Neuronal stem cell (in vitro differentiated cells): ENCODE results near the gene SP100.

Experiments used
- DNase-seq: peaks from one replicate; pipeline ENCODE4 v3.0.0-alpha.2; 2013; ENCODE audit warnings: low spot score
- H2AFZ ChIP-seq: one replicate; pipeline ENCODE4 v1.6.1; 2013; ENCODE audit warnings: mild to moderate bottlenecking, low read length, inconsistent platforms
- H2AK5ac ChIP-seq: 2 replicates; pipeline ENCODE4 v1.6.1; 2013; ENCODE audit warnings: low read depth, mild to moderate bottlenecking, inconsistent platforms, low read length, moderate library complexity, mixed read lengths
- H2BK120ac ChIP-seq: 2 replicates; pipeline ENCODE4 v1.6.1; 2013; ENCODE audit warnings: low read depth, mild to moderate bottlenecking, inconsistent platforms, low read length, moderate library complexity, mixed read lengths
- H2BK12ac ChIP-seq: one replicate; pipeline ENCODE4 v1.6.1; 2013; ENCODE audit warnings: low read length, inconsistent platforms
- H2BK15ac ChIP-seq: 2 replicates; pipeline ENCODE4 v1.6.1; 2013; ENCODE audit warnings: mild to moderate bottlenecking, low read length, inconsistent platforms, mixed read lengths
- H2BK5ac ChIP-seq: one replicate; pipeline ENCODE4 v1.6.1; 2013; ENCODE audit warnings: inconsistent platforms, mild to moderate bottlenecking, low read length, moderate library complexity
- H3K14ac ChIP-seq: one replicate; pipeline ENCODE4 v1.6.1; 2013; ENCODE audit warnings: low read length, inconsistent platforms
- H3K18ac ChIP-seq: 2 replicates; pipeline ENCODE4 v1.6.1; 2013; ENCODE audit warnings: low read length, inconsistent platforms
- H3K23ac ChIP-seq: 2 replicates; pipeline ENCODE4 v1.6.1; 2013; ENCODE audit warnings: low read depth, mild to moderate bottlenecking, mixed read lengths, low read length, inconsistent platforms; ENCODE audit not compliant: poor library complexity
- H3K27ac ChIP-seq: replicated peaks from 3 replicates; pipeline ENCODE4 v1.5.1; 2013; ENCODE audit warnings: low read length, inconsistent platforms
- H3K27me3 ChIP-seq, 3 experiments: 2 replicates each; pipeline ENCODE4 v1.6.1; 2013; ENCODE audit warnings: low read length in 3 of 3, mild to moderate bottlenecking in 2 of 3, inconsistent platforms in 1 of 3, low read depth in 1 of 3, mixed read lengths in 1 of 3, moderate library complexity in 1 of 3; ENCODE audit not compliant: control insufficient read depth in 3 of 3, insufficient read depth in 3 of 3
- H3K36me3 ChIP-seq, 2 donors: replicated peaks in 1 of 2; 2 replicates each; pipeline ENCODE4 v1.6.1; 2013; ENCODE audit warnings: low read length in 2 of 2; ENCODE audit not compliant: control insufficient read depth in 2 of 2, insufficient read depth in 2 of 2
- H3K4ac ChIP-seq: 2 replicates; pipeline ENCODE4 v1.6.1; 2013; ENCODE audit warnings: inconsistent platforms, mild to moderate bottlenecking, low read length, moderate library complexity
- H3K4me1 ChIP-seq, 2 donors: 1 replicate in 1 of 2; 2 replicates in 1 of 2; pipeline ENCODE4 v1.6.1; 2013; ENCODE audit warnings: low read length in 2 of 2, low read depth in 1 of 2; ENCODE audit not compliant: control insufficient read depth in 2 of 2, insufficient read depth in 1 of 2
- H3K4me2 ChIP-seq: one replicate; pipeline ENCODE4 v1.6.1; 2013; ENCODE audit warnings: mild to moderate bottlenecking, low read length, inconsistent platforms; ENCODE audit not compliant: insufficient read depth, poor library complexity, severe bottlenecking
- H3K4me3 ChIP-seq, 2 donors: 2 replicates each; pipeline ENCODE4 v1.5.1; 2013; ENCODE audit warnings: low read length in 2 of 2, mild to moderate bottlenecking in 2 of 2, inconsistent platforms in 1 of 2, moderate library complexity in 1 of 2
- H3K79me1 ChIP-seq: one replicate; pipeline ENCODE4 v1.6.1; 2013; ENCODE audit warnings: low read depth, mild to moderate bottlenecking, inconsistent platforms, low read length, moderate library complexity
- H3K9ac ChIP-seq: one replicate; pipeline ENCODE4 v1.6.1; 2013; ENCODE audit warnings: mild to moderate bottlenecking, low read depth, low read length, inconsistent platforms; ENCODE audit not compliant: poor library complexity
- H3K9me3 ChIP-seq, 2 donors: replicated peaks in 1 of 2; 2 replicates each; pipeline versions ENCODE3 to v1.6.1; 2013; ENCODE audit warnings: low read length in 2 of 2, mild to moderate bottlenecking in 2 of 2, inconsistent platforms in 1 of 2, low read depth in 1 of 2, mixed read lengths in 1 of 2, moderate library complexity in 1 of 2; ENCODE audit not compliant: control insufficient read depth in 2 of 2, insufficient read depth in 1 of 2
- H4K8ac ChIP-seq: one replicate; pipeline ENCODE4 v1.6.1; 2013; ENCODE audit warnings: low read depth, mild to moderate bottlenecking, inconsistent platforms, low read length, moderate library complexity
- H4K91ac ChIP-seq: one replicate; pipeline ENCODE4 v1.6.1; 2013; ENCODE audit warnings: low read length, low read depth, mild to moderate bottlenecking, inconsistent platforms; ENCODE audit not compliant: poor library complexity
- WGBS, 2 donors: extraction: QIAGEN DNeasy Blood & Tissue Kit; methylation state at CpG; one replicate each; pipeline ENCODE4 v1.1.7; 2013; ENCODE audit warnings: missing lambda C conversion rate in 2 of 2, mixed read lengths in 1 of 2; ENCODE audit not compliant: insufficient read length in 2 of 2, insufficient replicate concordance in 1 of 2; ENCODE audit errors: extremely low coverage in 2 of 2; 5-methylcytosine and 5-hydroxymethylcytosine counted together

Gene SP100

GRCh38 chr2:230498506-230499107 lies 82.6 kb downstream of the SP100 start:
- no peak overlapping the region for H2AK5ac ChIP-seq
- H3K9ac ChIP-seq, result no peak overlapping the region
- no peak overlapping the region for H3K4me3 ChIP-seq
- H3K18ac ChIP-seq, result no peak overlapping the region
- no peak overlapping the region for H3K4ac ChIP-seq
- no peak overlapping the region for H4K8ac ChIP-seq
- no peak for DNase-seq
- no peak overlapping the region for H4K91ac ChIP-seq
- WGBS, 2 donors, result no CpG with 5 or more reads among the region's 5 CpGs
- H3K4me1 ChIP-seq, result no peaks in the 10 kb centered on the region
- H2AFZ ChIP-seq, result no peak overlapping the region
- H3K9me3 ChIP-seq, result no peaks in the 10 kb centered on the region
- no peak overlapping the region for H2BK5ac ChIP-seq
- H2BK12ac ChIP-seq, result no peak overlapping the region
- H3K79me1 ChIP-seq, result no peaks in the 10 kb centered on the region
- no peak overlapping the region for H2BK120ac ChIP-seq
- no peaks in the 10 kb centered on the region for H3K36me3 ChIP-seq
- no peak overlapping the region for H3K14ac ChIP-seq
- H3K27ac ChIP-seq, result no peak overlapping the region
- H3K4me2 ChIP-seq, result no peak overlapping the region
- no peak overlapping the region for H2BK15ac ChIP-seq
- H3K27me3 ChIP-seq, result no peaks in the 10 kb centered on the region
- no peak overlapping the region for H3K23ac ChIP-seq

- no peaks in the 10 kb centered on the region for H3K27me3 ChIP-seq
- no peak overlapping the region for H2BK5ac ChIP-seq
- H2BK12ac ChIP-seq, result no peak overlapping the region
- no peaks in the 10 kb centered on the region for H3K79me1 ChIP-seq
- H3K9me3 ChIP-seq, result no peaks in the 10 kb centered on the region
- no peaks in the 10 kb centered on the region for H3K4me1 ChIP-seq
- H2BK120ac ChIP-seq, result no peak overlapping the region
- no peak overlapping the region for H2AFZ ChIP-seq
- no peak for DNase-seq
- H3K18ac ChIP-seq, result no peak overlapping the region
- H2AK5ac ChIP-seq, result no peak overlapping the region
- no peak overlapping the region for H4K91ac ChIP-seq
- H3K4me2 ChIP-seq, result no peak overlapping the region
- no peak overlapping the region for H4K8ac ChIP-seq
- no peak overlapping the region for H3K4ac ChIP-seq
- H3K9ac ChIP-seq, result no peak overlapping the region
- no peak overlapping the region for H3K4me3 ChIP-seq
- no peaks in the 10 kb centered on the region for H3K36me3 ChIP-seq
- no peak overlapping the region for H2BK15ac ChIP-seq
- no peak overlapping the region for H3K27ac ChIP-seq
- no peak overlapping the region for H3K23ac ChIP-seq
- no peak overlapping the region for H3K14ac ChIP-seq
- WGBS, 2 donors, result no CpG with 5 or more reads among the region's 7 CpGs
Measured at GRCh38 chr2:230502593-230502992, 86.6 kb downstream of the SP100 start.

GRCh38 chr2:230503798-230504197 lies 87.8 kb downstream of the SP100 start:
- H2BK12ac ChIP-seq, result no peak overlapping the region
- no peak overlapping the region for H4K91ac ChIP-seq
- H3K23ac ChIP-seq, result no peak overlapping the region
- no peaks in the 10 kb centered on the region for H3K36me3 ChIP-seq
- H3K14ac ChIP-seq, result no peak overlapping the region
- no peak overlapping the region for H2AK5ac ChIP-seq
- no peak overlapping the region for H2BK120ac ChIP-seq
- H2BK5ac ChIP-seq, result no peak overlapping the region
- no peak overlapping the region for H3K4me2 ChIP-seq
- H3K4me1 ChIP-seq, result no peaks in the 10 kb centered on the region
- no peaks in the 10 kb centered on the region for H3K27me3 ChIP-seq
- no peak overlapping the region for H2AFZ ChIP-seq
- no peak overlapping the region for H4K8ac ChIP-seq
- no peak overlapping the region for H3K9ac ChIP-seq
- H3K9me3 ChIP-seq, result no peaks in the 10 kb centered on the region
- no peak overlapping the region for H3K18ac ChIP-seq
- H3K27ac ChIP-seq, result no peak overlapping the region
- DNase-seq, result no peak
- H2BK15ac ChIP-seq, result no peak overlapping the region
- H3K4me3 ChIP-seq, result no peak overlapping the region
- no peak overlapping the region for H3K4ac ChIP-seq
- H3K79me1 ChIP-seq, result no peaks in the 10 kb centered on the region

- WGBS, 2 donors, result no CpG with 5 or more reads among the region's 2 CpGs
- H3K4me1 ChIP-seq, result no peaks in the 10 kb centered on the region
- H3K79me1 ChIP-seq, result no peaks in the 10 kb centered on the region
Measured at GRCh38 chr2:230505162-230505561, 89.2 kb downstream of the SP100 start.

More at GRCh38 chr2:230505162-230505561, 89.2 kb downstream of the SP100 start:
- Histone ChIP-seq H3K4ac (no peak overlapping the region), H3K18ac (no peak overlapping the region), H3K27me3 (no peaks in the 10 kb centered on the region), H3K23ac (no peak overlapping the region), H2AK5ac (no peak overlapping the region), H4K91ac (no peak overlapping the region), H3K36me3 (no peaks in the 10 kb centered on the region), H2BK120ac (no peak overlapping the region), H2BK5ac (no peak overlapping the region), H3K27ac (no peak overlapping the region), H2BK12ac (no peak overlapping the region), H3K9ac (no peak overlapping the region), H3K14ac (no peak overlapping the region), H3K9me3 (no peaks in the 10 kb centered on the region), H4K8ac (no peak overlapping the region), H2BK15ac (no peak overlapping the region), H3K4me2 (no peak overlapping the region), H2AFZ (no peak overlapping the region), H3K4me3 (no peak overlapping the region)
- DNase-seq, result no peak
